AG04450 (cell line): ENCODE measurements around the gene MTG2. TPM values are rescaled to one million over a fixed set of nuclear protein-coding genes. Genes with fewer than 3 reads are reported as not detected.

Experiments used
- CTCF ChIA-PET: fragments of 300-600, 350-600 bp; formaldehyde crosslinking; extraction: SDS; loops from one replicate; lab custom pipeline; 2022; ENCODE audit warnings: antibody characterized with exemption, inconsistent platforms; lab: Charles Lee
- POLR2A ChIA-PET: fragments of 350-600 bp; formaldehyde crosslinking; extraction: SDS; loops from one replicate; lab custom pipeline; 2021; ENCODE audit warnings: antibody characterized with exemption, inconsistent platforms; lab: Yijun Ruan, JAX
- DNase-seq: peaks from one replicate; pipeline ENCODE4 v3.0.0-alpha.2; 2011; ENCODE audit warnings: low read depth, low spot score
- H3K27ac ChIP-seq: one replicate; pipeline ENCODE4 v1.5.1; 2012; ENCODE audit warnings: low read depth, low read length, control low read depth
- H3K27me3 ChIP-seq: one replicate; pipeline ENCODE4 v1.6.0; 2012; ENCODE audit warnings: low read length; ENCODE audit not compliant: control insufficient read depth, insufficient read depth
- H3K4me3 ChIP-seq: 2 replicates; pipeline ENCODE4 v1.5.1; 2011; ENCODE audit warnings: mild to moderate bottlenecking, low read depth, low read length, control low read depth
- H3K9me3 ChIP-seq: 2 replicates; pipeline ENCODE4 v1.5.1; 2012; ENCODE audit warnings: low read length; ENCODE audit not compliant: control insufficient read depth, insufficient read depth
- CTCF ChIP-seq: IDR thresholded peaks from 2 replicates; pipeline ENCODE4 v1.5.1; 2011; ENCODE audit warnings: low read depth, low read length, control low read depth, inconsistent platforms
- polyA plus RNA-seq: library from polyadenylated mRNA; depleted of rRNA; stranded (reverse); fragments of >200 nt; gene quantifications from 2 replicates; pipeline ENCODE4 v1.2.3, GENCODE V29; 2011

Gene MTG2
- polyA plus RNA-seq, 1 experiment = 15.6 TPM

DNA sequence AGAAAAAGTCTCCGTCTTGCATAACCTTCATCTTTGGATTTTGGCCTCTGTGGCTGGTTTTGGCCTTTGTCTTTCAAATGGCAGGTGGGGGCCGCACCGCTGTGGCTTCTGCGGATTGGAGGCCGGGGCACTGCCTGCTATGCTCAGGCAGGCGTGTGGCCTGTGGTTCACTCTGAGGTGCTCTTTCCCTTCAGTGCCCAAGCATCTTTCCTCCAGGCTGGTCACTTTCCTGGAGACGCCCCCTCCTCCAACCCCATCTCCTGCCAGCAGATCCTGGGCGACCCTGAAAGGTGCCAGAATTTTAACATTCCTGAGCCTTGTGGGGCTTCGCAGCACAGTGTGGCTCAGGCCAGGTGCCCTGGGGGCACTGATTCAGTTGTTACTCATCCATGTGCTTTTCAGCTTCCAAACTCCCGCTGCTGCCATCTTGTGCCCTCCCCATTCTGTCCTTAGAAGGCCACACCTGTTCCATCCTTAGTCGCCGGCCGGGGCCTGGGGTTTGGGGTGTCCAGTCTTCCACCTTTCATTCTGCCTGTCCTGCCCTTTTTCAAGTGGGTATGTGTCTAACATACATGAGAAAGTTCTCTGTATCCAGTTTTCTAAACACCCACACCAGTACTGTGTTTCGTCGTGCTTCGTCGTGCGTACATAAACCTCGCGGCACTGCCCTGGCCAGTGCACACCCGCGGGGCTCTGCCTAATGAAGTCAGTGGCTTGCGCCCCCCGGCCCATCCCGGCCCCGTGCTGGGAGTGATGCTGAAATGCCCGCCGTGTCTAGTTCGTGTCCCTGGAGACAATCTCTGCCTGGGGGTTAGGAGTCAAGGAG is 27.2 kb upstream of the MTG2 start:
- TF ChIP-seq CTCF = no peak
- ChIA-PET CTCF (interaction anchor here (0.8 to 1.4 kb wide), 2 partner anchors 8 to 129 kb away, joined by 3 to 4 read pairs; no protein-coding TSS in a partner anchor), POLR2A (no interaction called here)
- Histone ChIP-seq H3K27me3 (no peaks in the 10 kb centered on the region), H3K4me3 (no peak overlapping the region), H3K27ac (peak overlapping the region; percentile 2), H3K9me3 (peaks cover 12% of the 10 kb centered on the region)
- no peak for DNase-seq

DNA sequence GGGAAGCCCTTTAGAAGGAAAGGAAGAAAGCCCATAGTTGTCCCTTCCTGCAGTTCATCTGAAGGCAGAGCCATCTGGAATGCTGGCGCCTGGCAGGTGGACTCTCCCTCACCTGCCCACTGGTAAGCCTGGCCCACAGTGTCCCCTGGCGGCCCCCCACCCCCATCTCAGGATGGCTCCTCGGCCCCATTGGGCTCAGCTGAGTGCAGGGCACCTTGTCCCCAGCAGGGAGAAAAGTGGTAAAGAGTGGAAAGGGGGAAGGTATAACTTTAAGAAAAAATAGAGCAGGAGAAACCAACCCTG is 26.6 kb upstream of the MTG2 start:
- H3K27ac ChIP-seq = no peak overlapping the region
- DNase-seq = no peak
- no peak overlapping the region for H3K4me3 ChIP-seq
- peaks cover 16% of the 10 kb centered on the region for H3K9me3 ChIP-seq
- CTCF ChIA-PET = interaction anchor here (0.6 to 1.4 kb wide), 8 partner anchors 9 to 564 kb away, joined by 3 to 14 read pairs (median 4); no protein-coding TSS in a partner anchor
- TF ChIP-seq CTCF = no peak
- POLR2A ChIA-PET = no interaction called here
- H3K27me3 ChIP-seq = no peaks in the 10 kb centered on the region

- ChIA-PET POLR2A (no interaction called here), CTCF (interaction anchor here (0.6 to 1.4 kb wide), 8 partner anchors 9 to 565 kb away, joined by 3 to 14 read pairs (median 4); no protein-coding TSS in a partner anchor)
- peaks cover 19% of the 10 kb centered on the region for H3K9me3 ChIP-seq
- no peak for DNase-seq
- H3K27me3 ChIP-seq = no peaks in the 10 kb centered on the region
- TF ChIP-seq CTCF = peak; percentile 66
- H3K27ac ChIP-seq = peak overlapping the region; percentile 11
- H3K4me3 ChIP-seq = no peak overlapping the region
Observed at GRCh38 chr20:62156592-62157386, 26.0 kb upstream of the MTG2 start.

DNA sequence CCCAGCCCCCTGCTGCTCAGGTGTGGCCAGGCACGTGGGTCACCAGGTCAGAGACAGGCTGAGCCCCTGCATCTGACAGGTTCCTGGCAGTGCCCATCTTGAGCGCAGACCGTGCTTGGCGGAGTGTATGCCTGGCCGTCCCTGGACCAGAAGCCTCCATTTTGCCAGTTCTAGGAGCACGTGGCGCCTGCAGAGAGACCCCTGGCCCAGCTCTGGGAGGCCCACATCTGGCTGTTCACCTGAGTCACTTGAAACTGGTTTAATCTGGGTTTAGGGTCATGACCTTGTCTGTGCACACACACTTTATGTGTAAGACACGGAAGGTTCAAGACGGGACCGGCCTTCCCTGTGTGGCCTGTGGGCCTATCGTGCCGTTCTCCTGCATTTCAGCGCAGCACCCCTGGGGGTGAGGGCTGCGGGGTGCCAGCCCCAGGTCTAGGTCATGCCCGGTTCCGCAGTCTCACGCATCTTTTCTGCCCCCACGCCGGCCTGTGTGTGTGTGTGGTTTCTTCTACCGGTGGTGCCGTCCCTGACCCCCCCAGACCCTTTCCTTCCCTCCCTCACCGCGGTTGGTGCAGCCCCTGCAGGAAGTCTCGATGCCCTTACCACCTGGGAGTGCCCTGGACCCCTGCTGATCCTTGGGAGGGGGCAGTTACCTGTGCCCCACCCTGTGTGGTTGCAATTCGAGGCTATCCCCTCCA is 25.3 kb upstream of the MTG2 start:
- H3K4me3 ChIP-seq = no peak overlapping the region
- H3K9me3 ChIP-seq = peaks cover 13% of the 10 kb centered on the region
- TF ChIP-seq CTCF = no peak
- H3K27me3 ChIP-seq = no peaks in the 10 kb centered on the region
- DNase-seq = no peak
- no peak overlapping the region for H3K27ac ChIP-seq
- ChIA-PET POLR2A (no interaction called here), CTCF (interaction anchor here (1.6 kb wide), 1 partner anchor 146 kb away, joined by 4 read pairs; no protein-coding TSS in a partner anchor)
